H1 (cell line): Measurements from ENCODE around the gene CAPN11. TPM values are rescaled to one million over a fixed set of nuclear protein-coding genes. Genes with fewer than 3 reads are reported as not detected.

Source experiments
- CTCF ChIA-PET: fragments of 300-600 bp; sonication (Branson Sonifier 250); formaldehyde crosslinking; loops from one replicate; lab custom pipeline; 2021; ENCODE audit not compliant: partially characterized antibody; lab: Charles Lee
- POLR2A ChIA-PET: fragments of 300-600 bp; sonication (Branson Sonifier 250); formaldehyde crosslinking; loops from one replicate; lab custom pipeline; 2021; ENCODE audit warnings: inconsistent platforms; ENCODE audit not compliant: partially characterized antibody; lab: Charles Lee
- DNase-seq, 2 experiments: peaks; one replicate each; pipeline versions ENCODE4 v3.0.0 to v3.0.0-alpha.2; 2010 to 2022; ENCODE audit warnings: low spot score in 2 of 2, low read depth in 1 of 2, mixed read lengths in 1 of 2
- FAIRE-seq: peaks from 2 replicates; lab custom pipeline; 2011; peaks lifted over from hg19 to GRCh38; lab: Jason Lieb, UNC
- H2AFZ ChIP-seq: 2 replicates; pipeline ENCODE4 v1.8.1; 2012; ENCODE audit warnings: low read length, inconsistent platforms
- H2AK5ac ChIP-seq: 2 replicates; pipeline ENCODE4 v1.6.1; 2013; ENCODE audit warnings: low read depth, low read length
- H2BK120ac ChIP-seq: replicated peaks from 2 replicates; pipeline ENCODE3; 2013; ENCODE audit warnings: low read depth, low read length, inconsistent platforms
- H2BK12ac ChIP-seq: 2 replicates; pipeline ENCODE4 v1.6.1; 2013; ENCODE audit warnings: low read depth, low read length
- H2BK15ac ChIP-seq: 2 replicates; pipeline ENCODE4 v1.6.1; 2013; ENCODE audit warnings: low read length
- H2BK20ac ChIP-seq: 2 replicates; pipeline ENCODE4 v1.6.1; 2013; ENCODE audit warnings: low read length
- H2BK5ac ChIP-seq: 2 replicates; pipeline ENCODE4 v1.6.1; 2013; ENCODE audit warnings: low read depth, low read length
- H3K14ac ChIP-seq: 2 replicates; pipeline ENCODE4 v1.6.1; 2013; ENCODE audit warnings: inconsistent platforms; ENCODE audit not compliant: insufficient read length
- H3K18ac ChIP-seq: 2 replicates; pipeline ENCODE4 v1.6.1; 2013; ENCODE audit warnings: low read length; ENCODE audit errors: extremely low read depth
- H3K23ac ChIP-seq: 2 replicates; pipeline ENCODE4 v1.6.1; 2013; ENCODE audit warnings: inconsistent platforms; ENCODE audit not compliant: insufficient read length
- H3K23me2 ChIP-seq: 2 replicates; pipeline ENCODE4 v1.6.1; 2013; ENCODE audit warnings: low read depth, low read length
- H3K27ac ChIP-seq: 2 replicates; pipeline ENCODE4 v1.6.1; 2011; ENCODE audit warnings: low read depth, low read length, inconsistent platforms
- H3K27me3 ChIP-seq, 4 experiments: replicated peaks in 1 of 4; 1 replicate in 1 of 4; 2 replicates in 3 of 4; pipeline versions ENCODE4 v1.6.1 to v1.8.1; 2011 to 2013; ENCODE audit warnings: low read length in 3 of 4, mild to moderate bottlenecking in 3 of 4, inconsistent platforms in 2 of 4, mixed read lengths in 2 of 4, moderate library complexity in 1 of 4; ENCODE audit not compliant: control insufficient read depth in 3 of 4, insufficient read depth in 3 of 4; ENCODE audit errors: extremely low read depth in 1 of 4
- H3K36me3 ChIP-seq, 4 experiments: 2 replicates each; pipeline versions ENCODE4 v1.6.1 to v1.8.1; 2011 to 2013; ENCODE audit warnings: mild to moderate bottlenecking in 4 of 4, low read length in 3 of 4, moderate library complexity in 2 of 4, control low read depth in 1 of 4, inconsistent platforms in 1 of 4; ENCODE audit not compliant: insufficient read depth in 4 of 4, control insufficient read depth in 2 of 4
- H3K4ac ChIP-seq: replicated peaks from 2 replicates; pipeline ENCODE3; 2013; ENCODE audit warnings: low read length, low read depth, mixed read lengths, inconsistent platforms; ENCODE audit not compliant: insufficient read length
- H3K4me1 ChIP-seq, 4 experiments: replicated peaks in 1 of 4; 1 replicate in 1 of 4; 2 replicates in 3 of 4; pipeline versions ENCODE4 v1.6.1 to v1.8.1; 2011 to 2013; ENCODE audit warnings: low read length in 3 of 4, inconsistent platforms in 2 of 4, mixed read lengths in 1 of 4; ENCODE audit not compliant: insufficient read depth in 4 of 4, control insufficient read depth in 3 of 4
- H3K4me2 ChIP-seq, 2 experiments: 2 replicates each; pipeline versions ENCODE4 v1.6.1 to v1.8.1; 2011 to 2013; ENCODE audit warnings: low read depth in 2 of 2, low read length in 2 of 2, control low read depth in 1 of 2, inconsistent platforms in 1 of 2, mild to moderate bottlenecking in 1 of 2; ENCODE audit not compliant: insufficient read depth in 1 of 2
- H3K4me3 ChIP-seq, 4 experiments: fragments of 200-600, 300-600 bp in 1 of 4; sonication (generic), shearing (Covaris generic), sonication (Bioruptor Twin) in 1 of 4; 2 replicates each; pipeline versions ENCODE4 v1.5.1 to v1.8.1; 2011 to 2016; ENCODE audit warnings: low read length in 4 of 4, low read depth in 3 of 4, control low read depth in 2 of 4, inconsistent platforms in 2 of 4, mild to moderate bottlenecking in 2 of 4, mixed read lengths in 1 of 4, moderate library complexity in 1 of 4; ENCODE audit not compliant: insufficient read depth in 2 of 4; ENCODE audit errors: extremely low read depth in 1 of 4
- H3K56ac ChIP-seq: replicated peaks from 2 replicates; pipeline ENCODE3; 2013; ENCODE audit warnings: low read depth, mild to moderate bottlenecking, mixed read lengths, low read length, inconsistent platforms; ENCODE audit not compliant: insufficient read length
- H3K79me1 ChIP-seq: 2 replicates; pipeline ENCODE4 v1.6.1; 2013; ENCODE audit warnings: low read depth, low read length, control low read depth
- H3K79me2 ChIP-seq, 2 experiments: 2 replicates each; pipeline versions ENCODE4 v1.6.1 to v1.8.1; 2012 to 2013; ENCODE audit warnings: low read length in 2 of 2, mild to moderate bottlenecking in 2 of 2, inconsistent platforms in 1 of 2; ENCODE audit not compliant: insufficient read depth in 2 of 2, control insufficient read depth in 1 of 2
- H3K9ac ChIP-seq, 4 experiments: replicated peaks in 1 of 4; 1 replicate in 1 of 4; 2 replicates in 3 of 4; pipeline versions ENCODE4 v1.6.1 to v1.8.1; 2011 to 2013; ENCODE audit warnings: low read depth in 3 of 4, low read length in 3 of 4, control low read depth in 2 of 4, mild to moderate bottlenecking in 2 of 4, moderate library complexity in 2 of 4, inconsistent platforms in 1 of 4; ENCODE audit errors: extremely low read depth in 1 of 4
- H3K9me3 ChIP-seq, 2 experiments: 2 replicates each; pipeline versions ENCODE4 v1.6.1 to v1.8.1; 2012 to 2013; ENCODE audit warnings: mild to moderate bottlenecking in 2 of 2, moderate library complexity in 2 of 2, control low read depth in 1 of 2, inconsistent platforms in 1 of 2, low read depth in 1 of 2, low read length in 1 of 2, mixed read lengths in 1 of 2; ENCODE audit not compliant: insufficient read depth in 2 of 2
- H4K20me1 ChIP-seq, 2 experiments: replicated peaks in 1 of 2; 2 replicates each; pipeline versions ENCODE3 to v1.8.1; 2011 to 2013; ENCODE audit warnings: inconsistent platforms in 2 of 2, low read length in 2 of 2, mild to moderate bottlenecking in 1 of 2; ENCODE audit not compliant: insufficient read depth in 2 of 2, control insufficient read depth in 1 of 2
- H4K5ac ChIP-seq: 2 replicates; pipeline ENCODE4 v1.6.1; 2013; ENCODE audit warnings: low read length, low read depth, mixed read lengths, inconsistent platforms; ENCODE audit not compliant: insufficient read length
- H4K8ac ChIP-seq: 2 replicates; pipeline ENCODE4 v1.8.0; 2013; ENCODE audit warnings: mild to moderate bottlenecking, moderate library complexity, low read length, inconsistent platforms; ENCODE audit not compliant: insufficient read depth; ENCODE audit errors: extremely low read depth
- H4K91ac ChIP-seq: replicated peaks from 2 replicates; pipeline ENCODE3; 2013; ENCODE audit warnings: low read length, mixed read lengths, inconsistent platforms; ENCODE audit not compliant: insufficient read length
- CBX5 ChIP-seq: fragments of 300-800, 300-1000 bp; sonication (generic); IDR thresholded peaks from 2 replicates; pipeline ENCODE4 v1.7.1; 2016; ENCODE audit warnings: antibody characterized with exemption, low read length, low read depth
- CREB1 ChIP-seq: IDR thresholded peaks from 2 replicates; pipeline ENCODE4 v1.6.1; 2012; ENCODE audit warnings: inconsistent platforms
- FOSL1 ChIP-seq: IDR thresholded peaks from 2 replicates; pipeline ENCODE4 v1.6.1; 2011; ENCODE audit warnings: mild to moderate bottlenecking, low read depth, low read length, moderate library complexity; ENCODE audit not compliant: insufficient read depth
- JUND ChIP-seq: IDR thresholded peaks from 2 replicates; pipeline ENCODE4 v1.6.1; 2011; ENCODE audit warnings: mild to moderate bottlenecking, improper control_type of control experiment, low read length
- KDM1A ChIP-seq: fragments of 200-600, 300-600 bp; sonication (generic); IDR thresholded peaks from 2 replicates; pipeline ENCODE4 v1.7.1; 2016; ENCODE audit warnings: mild to moderate bottlenecking, low read length, borderline replicate concordance
- MAFK ChIP-seq: IDR thresholded peaks from 2 replicates; pipeline ENCODE4 v1.6.1; 2012; ENCODE audit warnings: low read depth, mild to moderate bottlenecking, improper control_type of control experiment, low read length
- PHF8 ChIP-seq: fragments of 200-600 bp; sonication (generic); conservative IDR thresholded peaks from 2 replicates; pipeline ENCODE4 v1.7.1; 2012; ENCODE audit warnings: low read depth, mild to moderate bottlenecking, inconsistent platforms, low read length, moderate library complexity
- POLR2AphosphoS5 ChIP-seq: IDR thresholded peaks from 2 replicates; pipeline ENCODE4 v1.6.1; 2011; ENCODE audit warnings: low read depth, low read length
- RAD21 ChIP-seq, 2 experiments: IDR thresholded peaks in 1 of 2; conservative IDR thresholded peaks in 1 of 2; 2 replicates each; pipeline ENCODE4 v1.6.1; 2011; ENCODE audit warnings: low read depth in 2 of 2, low read length in 2 of 2, improper control_type of control experiment in 1 of 2, inconsistent platforms in 1 of 2, mild to moderate bottlenecking in 1 of 2, moderate library complexity in 1 of 2
- SP1 ChIP-seq: IDR thresholded peaks from 2 replicates; pipeline ENCODE4 v1.6.1; 2011; ENCODE audit warnings: low read depth, low read length
- SP2 ChIP-seq: IDR thresholded peaks from 2 replicates; pipeline ENCODE4 v1.6.1; 2012; ENCODE audit warnings: mild to moderate bottlenecking, low read length, inconsistent platforms
- TBP ChIP-seq: IDR thresholded peaks from 2 replicates; pipeline ENCODE4 v1.6.1; 2011; ENCODE audit warnings: low read depth, low read length, improper control_type of control experiment
- WGBS, 2 experiments: shearing (Covaris generic) in 1 of 2; methylation state at CpG; one replicate each; pipeline versions ENCODE4 v1.1.6 to v1.1.7; 2013 to 2015; ENCODE audit warnings: low lambda C conversion rate in 2 of 2, mixed read lengths in 2 of 2, inconsistent platforms in 1 of 2, low coverage in 1 of 2, missing lambda C conversion rate in 1 of 2; ENCODE audit not compliant: insufficient replicate concordance in 2 of 2, insufficient coverage in 1 of 2, insufficient read length in 1 of 2; ENCODE audit errors: extremely low coverage in 1 of 2, missing lambda C conversion rate in 1 of 2; 5-methylcytosine and 5-hydroxymethylcytosine counted together
- polyA plus RNA-seq, 7 experiments: library from polyadenylated mRNA; depleted of rRNA in 3 of 7; stranded (reverse) in 5 of 7; unstranded in 2 of 7; fragments of >200 nt in 5 of 7; fragments of 200-250 nt in 2 of 7; gene quantifications; 1 replicate in 5 of 7; 2 replicates in 1 of 7; 4 replicates in 1 of 7; pipeline versions ENCODE4 v1.2.1 to v1.2.3, GENCODE V29; 2011 to 2013; ENCODE audit warnings: missing spikeins in 2 of 7, mixed read lengths in 2 of 7
- total RNA-seq: library from RNA; stranded (reverse); fragmentation: NEBNext Ultra II Directional; extraction: Animal tissue kit (Norgen Biotek cat#: 25700); gene quantifications from 2 replicates; pipeline ENCODE4 v1.2.1, GENCODE V29; 2021
- TF ChIP-seq, protein P1 (sequence below): IDR thresholded peaks from 2 replicates; pipeline ENCODE4 v1.6.1; 2012; ENCODE audit warnings: inconsistent platforms

The CAPN11 gene
- total and polyA plus RNA-seq, 2 of the 8 experiments (the other 6 are each of a cell fraction or from before 2014, with no cell fraction given) = 0.95 to 0.97 TPM

DNA sequence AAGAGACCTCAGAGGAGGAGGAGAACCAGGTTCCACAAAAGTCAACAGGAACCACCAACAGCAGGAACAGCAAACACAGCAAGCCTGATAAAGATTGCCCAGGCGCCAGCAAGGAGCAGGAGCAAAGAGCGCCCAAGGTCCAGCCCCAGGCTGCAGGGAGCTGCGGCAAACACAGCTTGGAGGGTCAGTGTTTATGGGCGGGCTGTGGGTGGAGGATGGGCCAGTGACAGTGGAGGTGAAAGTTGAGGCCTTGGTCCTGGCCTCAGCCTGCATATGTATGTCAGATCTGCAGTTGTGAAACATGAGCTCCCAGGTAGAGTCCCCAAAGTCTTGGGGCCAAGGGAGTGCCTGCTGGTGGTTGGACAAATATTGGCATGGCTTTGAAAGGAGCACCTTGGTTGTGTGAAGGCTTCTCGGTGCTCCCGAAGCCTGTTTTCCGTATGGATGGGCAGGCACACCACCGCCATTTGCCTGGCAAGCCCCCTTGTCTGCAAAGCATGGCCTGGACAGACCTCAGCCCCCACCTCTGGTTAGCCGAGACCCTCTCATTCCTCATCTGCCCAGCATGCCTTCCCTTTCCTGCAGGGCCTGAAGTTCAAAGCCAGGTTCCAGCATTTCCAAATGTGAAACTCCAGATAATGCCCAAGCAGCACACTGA is 2.0 kb upstream of the CAPN11 start:
- Histone ChIP-seq H2BK20ac (no peak overlapping the region; the same call in 1 of the 2 replicates), H4K5ac (no peak overlapping the region), H3K23ac (no peak overlapping the region), H3K23me2 (no peaks in the 10 kb centered on the region), H3K9ac (no peak overlapping the region), H2BK5ac (peak overlapping the region; percentile 85; the same call in 1 of the 2 replicates), H3K14ac (no peak overlapping the region), H3K36me3 (peaks cover 2 to 5% (median 5%) of the 10 kb centered on the region in 4 experiments; a peak in 3 of 8 replicates), H3K79me1 (no peaks in the 10 kb centered on the region), H3K27ac (no peak overlapping the region), H3K4me2 (no peak overlapping the region), H2BK12ac (0 out of 2 replicates have a peak overlapping the region, but pooled peaks have one; percentile 50), H2BK120ac (no peak overlapping the region), H3K4me3 (no peak overlapping the region), H4K8ac (no peak overlapping the region; the same call in none of the 2 replicates), H3K18ac (0 out of 2 replicates have a peak overlapping the region, but pooled peaks have one; percentile 48), H2AK5ac (0 out of 2 replicates have a peak overlapping the region, but pooled peaks have one; percentile 28), H3K56ac (no peak overlapping the region), H2AFZ (no peak overlapping the region), H3K27me3 (no peaks in the 10 kb centered on the region), H2BK15ac (no peak overlapping the region), H3K4ac (no peak overlapping the region), H3K79me2 (no peaks in the 10 kb centered on the region), H4K20me1 (peaks cover 0 to 1% of the 10 kb centered on the region in 2 experiments), H3K4me1 (peaks cover 0 to 12% (median 4%) of the 10 kb centered on the region in 4 experiments; a peak in 5 of 7 replicates), H4K91ac (peak overlapping the region; percentile 1), H3K9me3 (no peaks in the 10 kb centered on the region)
- 84% methylated on average over 9 of the region's 9 CpGs; no CpG with 5 or more reads in 1 of the 2 experiments for WGBS, 2 experiments
- no peak for DNase-seq
- ChIA-PET CTCF (interaction anchor here (0.6 to 7.5 kb wide), 11 partner anchors 13 to 100 kb away, joined by 3 to 39 read pairs (median 5); no protein-coding TSS in a partner anchor), POLR2A (interaction anchor here (0.8 to 8.5 kb wide), 9 partner anchors 9 to 90 kb away, joined by 3 to 55 read pairs (median 6); partner anchors contain the start of gene HSP90AB1)
- FAIRE-seq = no peak
- TF ChIP-seq JUND (no peak), TBP (no peak), CREB1 (no peak), SP1 (no peak), SP2 (no peak), KDM1A (no peak), PHF8 (no peak), CBX5 (no peak), RAD21 (IDR thresholded peaks at IDR 0.05 in 1 of 2, conservative IDR thresholded peaks at IDR 0.05 in 1 of 2; ENCODE audit: low read depth in 2 of 2, low read length in 2 of 2) (no peak), MAFK (no peak), POLR2AphosphoS5 (no peak; the same call in 1 of the 2 replicates), FOSL1 (no peak)
- TF ChIP-seq, protein P1, sequence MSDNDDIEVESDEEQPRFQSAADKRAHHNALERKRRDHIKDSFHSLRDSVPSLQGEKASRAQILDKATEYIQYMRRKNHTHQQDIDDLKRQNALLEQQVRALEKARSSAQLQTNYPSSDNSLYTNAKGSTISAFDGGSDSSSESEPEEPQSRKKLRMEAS = no peak
